IMR-90 (cell line): ENCODE measurements around the gene FBXO30. TPM values are rescaled to one million over a fixed set of nuclear protein-coding genes. Genes with fewer than 3 reads are reported as not detected.

Source experiments
- ATAC-seq: fragments of 200-7000 bp; cut with Tn5 transposase; 2 replicates; pipeline ENCODE4 v1.9.1; 2020; ENCODE audit warnings: low read depth, mild to moderate bottlenecking, moderate library complexity
- BruUV-seq: library from RNA; stranded (reverse); fragments of 400-500 nt; replicated peaks from 2 replicates; lab custom pipeline; 2021; lab: Mats Ljungman, UMichigan
- CTCF ChIA-PET: fragments of 300-600 bp; formaldehyde crosslinking; extraction: SDS; loops from one replicate; lab custom pipeline; 2021; ENCODE audit warnings: antibody characterized with exemption; lab: Yijun Ruan, JAX
- POLR2A ChIA-PET: fragments of 300-600 bp; sonication (Branson Sonifier 250); formaldehyde crosslinking; loops from one replicate; lab custom pipeline; 2022; ENCODE audit warnings: antibody characterized with exemption; ENCODE audit not compliant: unreplicated experiment; lab: Charles Lee
- DNase-seq: peaks from one replicate; pipeline ENCODE4 v3.0.0; 2013
- H2AFZ ChIP-seq: replicated peaks from 2 replicates; pipeline ENCODE3; 2013; ENCODE audit warnings: low read length, mild to moderate bottlenecking; ENCODE audit not compliant: poor library complexity
- H2AK5ac ChIP-seq: 2 replicates; pipeline ENCODE4 v1.6.1; 2013; ENCODE audit warnings: low read depth, low read length, inconsistent platforms
- H2AK9ac ChIP-seq: replicated peaks from 2 replicates; pipeline ENCODE3; 2013; ENCODE audit warnings: mild to moderate bottlenecking, low read depth, low read length, moderate library complexity; ENCODE audit not compliant: poor library complexity
- H2BK120ac ChIP-seq: 2 replicates; pipeline ENCODE4 v1.6.1; 2013; ENCODE audit warnings: low read depth, low read length, inconsistent platforms
- H2BK15ac ChIP-seq: 3 replicates; pipeline ENCODE4 v1.6.1; 2013; ENCODE audit warnings: low read depth, low read length, inconsistent platforms
- H2BK20ac ChIP-seq: 2 replicates; pipeline ENCODE4 v1.6.1; 2013; ENCODE audit warnings: low read depth, mild to moderate bottlenecking, inconsistent platforms, low read length, moderate library complexity
- H2BK5ac ChIP-seq: 2 replicates; pipeline ENCODE4 v1.6.1; 2013; ENCODE audit warnings: mild to moderate bottlenecking, low read depth, low read length, inconsistent platforms; ENCODE audit not compliant: poor library complexity, severe bottlenecking
- H3K14ac ChIP-seq: replicated peaks from 2 replicates; pipeline ENCODE4 v1.6.1; 2013; ENCODE audit warnings: low read depth, low read length, inconsistent platforms
- H3K18ac ChIP-seq: 2 replicates; pipeline ENCODE4 v1.6.1; 2013; ENCODE audit warnings: low read depth, low read length, control low read depth
- H3K23ac ChIP-seq: 2 replicates; pipeline ENCODE4 v1.6.1; 2013; ENCODE audit warnings: low read depth, low read length, inconsistent platforms
- H3K27ac ChIP-seq: 2 replicates; pipeline ENCODE4 v1.5.1; 2013; ENCODE audit warnings: mild to moderate bottlenecking, control low read depth, low read length; ENCODE audit not compliant: insufficient read depth
- H3K27me3 ChIP-seq: 2 replicates; pipeline ENCODE4 v1.6.1; 2013; ENCODE audit warnings: low read length; ENCODE audit not compliant: control insufficient read depth, insufficient read depth
- H3K36me3 ChIP-seq: 2 replicates; pipeline ENCODE4 v1.6.1; 2013; ENCODE audit warnings: low read length, mixed read lengths; ENCODE audit not compliant: control insufficient read depth, insufficient read depth
- H3K4ac ChIP-seq: 2 replicates; pipeline ENCODE4 v1.6.1; 2013; ENCODE audit warnings: low read depth, low read length, inconsistent platforms
- H3K4me1 ChIP-seq: 2 replicates; pipeline ENCODE4 v1.6.1; 2013; ENCODE audit warnings: low read length, mixed read lengths; ENCODE audit not compliant: control insufficient read depth, insufficient read depth
- H3K4me2 ChIP-seq: 2 replicates; pipeline ENCODE4 v1.6.1; 2013; ENCODE audit warnings: low read depth, mild to moderate bottlenecking, control low read depth, low read length, moderate library complexity
- H3K4me3 ChIP-seq: 2 replicates; pipeline ENCODE4 v1.5.1; 2013; ENCODE audit warnings: low read depth, mild to moderate bottlenecking, control low read depth, low read length, moderate library complexity; ENCODE audit not compliant: insufficient read depth
- H3K56ac ChIP-seq: 2 replicates; pipeline ENCODE4 v1.6.1; 2013; ENCODE audit warnings: low read length, inconsistent platforms; ENCODE audit not compliant: insufficient read depth; ENCODE audit errors: extremely low read depth
- H3K79me1 ChIP-seq, 2 experiments: 2 replicates each; pipeline ENCODE4 v1.6.1; 2013; ENCODE audit warnings: low read length in 2 of 2, inconsistent platforms in 1 of 2, low read depth in 1 of 2
- H3K9ac ChIP-seq: 2 replicates; pipeline ENCODE4 v1.6.1; 2013; ENCODE audit warnings: low read depth, low read length, control low read depth
- H3K9me1 ChIP-seq: 2 replicates; pipeline ENCODE4 v1.6.1; 2013; ENCODE audit warnings: low read length, inconsistent platforms; ENCODE audit not compliant: insufficient read depth
- H3K9me3 ChIP-seq: 2 replicates; pipeline ENCODE4 v1.6.1; 2013; ENCODE audit warnings: low read length; ENCODE audit not compliant: control insufficient read depth, insufficient read depth
- H4K20me1 ChIP-seq: 2 replicates; pipeline ENCODE4 v1.6.1; 2013; ENCODE audit warnings: low read length, inconsistent platforms; ENCODE audit not compliant: insufficient read depth
- H4K5ac ChIP-seq: 2 replicates; pipeline ENCODE4 v1.6.1; 2013; ENCODE audit warnings: mild to moderate bottlenecking, low read depth, low read length, control low read depth
- H4K8ac ChIP-seq, 2 experiments: 2 replicates each; pipeline ENCODE4 v1.6.1; 2013; ENCODE audit warnings: low read depth in 2 of 2, low read length in 2 of 2, control low read depth in 1 of 2, inconsistent platforms in 1 of 2
- H4K91ac ChIP-seq: 2 replicates; pipeline ENCODE4 v1.6.1; 2013; ENCODE audit warnings: low read depth, low read length, inconsistent platforms; ENCODE audit not compliant: insufficient read depth
- MAFK ChIP-seq: IDR thresholded peaks from 2 replicates; pipeline ENCODE4 v1.6.1; 2012; ENCODE audit warnings: low read depth, low read length, improper control_type of control experiment
- MAZ ChIP-seq: IDR thresholded peaks from 2 replicates; pipeline ENCODE4 v1.6.1; 2012; ENCODE audit warnings: low read depth, mild to moderate bottlenecking, low read length, improper control_type of control experiment, moderate library complexity, borderline replicate concordance
- SMC3 ChIP-seq: fragments of 150-350 bp; IDR thresholded peaks from 2 replicates; pipeline ENCODE4 v1.6.1; 2016; ENCODE audit warnings: low read depth, mild to moderate bottlenecking, antibody characterized with exemption, low read length, moderate library complexity
- WGBS, 2 experiments: methylation state at CpG; one replicate each; pipeline versions ENCODE4 v1.1.5 to v1.1.7; 2013; ENCODE audit warnings: missing lambda C conversion rate in 2 of 2; ENCODE audit not compliant: insufficient read length in 1 of 2; ENCODE audit errors: extremely low coverage in 2 of 2; 5-methylcytosine and 5-hydroxymethylcytosine counted together
- dilution Hi-C: fragments of 300-500 bp; cut with HindIII; formaldehyde crosslinking; loops from one replicate; pipeline ENCODE4 v1.14.3; 2018; ENCODE audit warnings: low sequenced_read_pairs; ENCODE audit not compliant: unreplicated experiment
- in situ Hi-C: fragments of 300-500 bp; cut with MboI; formaldehyde crosslinking; loops from 3 replicates; pipeline ENCODE4 v1.14.3; 2019; ENCODE audit warnings: low sequenced_read_pairs, inconsistent platforms, mixed read lengths
- intact Hi-C: fragments of 100-400 bp; cut with micrococcal nuclease; formaldehyde crosslinking; loops from 2 replicates; pipeline ENCODE4 v1.10.0; 2022
- polyA plus RNA-seq, 3 experiments: library from polyadenylated mRNA; depleted of rRNA; stranded (reverse); fragments of >200 nt; gene quantifications; 2 replicates each; pipeline ENCODE4 v1.2.3, GENCODE V29; 2012; ENCODE audit warnings: low replicate concordance in 1 of 3
- total RNA-seq: library from RNA; depleted of rRNA; stranded (reverse); fragments of >200 nt; gene quantifications from 2 replicates; pipeline ENCODE4 v1.2.3, GENCODE V29; 2012

FBXO30 gene
- total and polyA plus RNA-seq, 2 of the 4 experiments (the other 2 are of a cell fraction), result 3.1 to 9.3 TPM

- no peak overlapping the region for H2BK20ac ChIP-seq
- no peak overlapping the region for H2BK120ac ChIP-seq
- H3K56ac ChIP-seq, result no peak overlapping the region
- H3K4me3 ChIP-seq, result no peak overlapping the region
- no peak overlapping the region for H3K4ac ChIP-seq
- H3K9me3 ChIP-seq, result no peaks in the 10 kb centered on the region
- in situ Hi-C loops, result no loop called here
- H4K5ac ChIP-seq, result no peak overlapping the region
- CTCF ChIA-PET, result no interaction called here
- H3K79me1 ChIP-seq, result no peaks in the 10 kb centered on the region
- H4K20me1 ChIP-seq, result no peaks in the 10 kb centered on the region
- no peak overlapping the region for H3K9ac ChIP-seq
- no peak overlapping the region for H2BK5ac ChIP-seq
- WGBS, 2 experiments, result no CpG with 5 or more reads among the region's 2 CpGs
- peak; percentile 61 for ATAC-seq
- POLR2A ChIA-PET, result no interaction called here
- H2AK9ac ChIP-seq, result no peak overlapping the region
- no peak overlapping the region for H3K4me2 ChIP-seq
- no peak overlapping the region for H3K14ac ChIP-seq
- H2AFZ ChIP-seq, result no peak overlapping the region
- no peak overlapping the region for H3K18ac ChIP-seq
- no peak overlapping the region for H2BK15ac ChIP-seq
- DNase-seq, result peak; percentile 19
- H3K27me3 ChIP-seq, result no peaks in the 10 kb centered on the region
- no peaks in the 10 kb centered on the region for H3K4me1 ChIP-seq
- intact Hi-C loops, result no loop called here
- no peaks in the 10 kb centered on the region for H3K9me1 ChIP-seq
- dilution Hi-C loops, result no loop called here
- H3K27ac ChIP-seq, result no peak overlapping the region
- H3K36me3 ChIP-seq, result no peaks in the 10 kb centered on the region
- H4K91ac ChIP-seq, result no peak overlapping the region
- no peak overlapping the region for H2AK5ac ChIP-seq
- no TSS peak for BruUV-seq
- no peak overlapping the region for H4K8ac ChIP-seq
- H3K23ac ChIP-seq, result no peak overlapping the region
- TF ChIP-seq MAZ (no peak), MAFK (peak; percentile 76), SMC3 (no peak)
These were observed 15.4 kb upstream of the FBXO30 start for GRCh38 chr6:145829950-145830349.
